Measurements from ENCODE around the gene FBXL16.
A peak's percentile ranks its signal among the peaks of the same experiment; 100 is the strongest.

The FBXL16 gene

DNA sequence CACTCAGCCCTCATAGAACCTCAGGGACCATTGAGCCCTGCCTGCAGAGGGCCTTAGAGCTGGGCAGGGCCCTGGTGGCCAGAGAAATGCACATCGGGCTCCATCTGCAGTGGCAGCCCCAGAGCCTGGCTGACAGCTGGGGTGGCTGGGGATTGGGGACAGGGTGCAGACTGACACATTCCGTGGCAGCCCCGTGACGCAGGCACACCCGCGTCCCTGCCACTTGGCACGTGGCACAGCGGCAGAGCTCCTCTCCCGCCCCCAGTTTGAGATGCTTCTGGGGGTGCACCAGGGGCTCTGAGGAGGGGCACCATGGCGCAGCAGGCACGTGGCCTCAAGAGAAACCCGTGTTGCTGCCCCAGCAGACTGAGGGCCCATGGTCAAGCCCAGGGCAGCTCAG lies 2.2 kb downstream of the FBXL16 start:
- Histone ChIP-seq H4K20me1 (ENCODE audit: insufficient read depth, low read length) (no peaks in the 10 kb centered on the region), H3K27me3 (replicated peaks; ENCODE audit: insufficient read depth, low read length) (peaks cover 77% of the 10 kb centered on the region), H3K9me3 (replicated peaks; ENCODE audit: insufficient read depth, low read length) (no peaks in the 10 kb centered on the region), H3K4me2 (ENCODE audit: low read depth, low read length) (no peak overlapping the region), H3F3A (ENCODE audit: insufficient read depth, low read length) (no peaks in the 10 kb centered on the region), H3K27ac (ENCODE audit: low read length) (no peak overlapping the region), H3K4me1 (ENCODE audit: low read length) (no peaks in the 10 kb centered on the region), H3K36me3 (replicated peaks; ENCODE audit: insufficient read depth, low read length) (no peaks in the 10 kb centered on the region), H3K9me2 (replicated peaks; ENCODE audit: insufficient read depth, low read length) (no peaks in the 10 kb centered on the region), H3K4me3 (ENCODE audit: low read length) (no peak overlapping the region), H3K9ac (ENCODE audit: low read length) (no peak overlapping the region), H2AFZ (ENCODE audit: low read length) (no peak overlapping the region), H3K79me2 (ENCODE audit: low read length) (no peaks in the 10 kb centered on the region)
- DNase-seq, result no peak
- TF ChIP-seq CTCF (IDR thresholded peaks at IDR 0.05; ENCODE audit: low read length), result no peak

- no peaks in the 10 kb centered on the region for H3K79me2 ChIP-seq (ENCODE audit: low read length)
- H3K27ac ChIP-seq (ENCODE audit: low read length), result no peak overlapping the region
- no peaks in the 10 kb centered on the region for H3K4me1 ChIP-seq (ENCODE audit: low read length)
- no peaks in the 10 kb centered on the region for H3K36me3 ChIP-seq (replicated peaks; ENCODE audit: insufficient read depth, low read length)
- DNase-seq, result no peak
- H3K9me2 ChIP-seq (replicated peaks; ENCODE audit: insufficient read depth, low read length), result no peaks in the 10 kb centered on the region
- H3K27me3 ChIP-seq (replicated peaks; ENCODE audit: insufficient read depth, low read length), result peaks cover 82% of the 10 kb centered on the region
- H3K4me3 ChIP-seq (ENCODE audit: low read length), result no peak overlapping the region
- no peaks in the 10 kb centered on the region for H4K20me1 ChIP-seq (ENCODE audit: insufficient read depth, low read length)
- no peaks in the 10 kb centered on the region for H3F3A ChIP-seq (ENCODE audit: insufficient read depth, low read length)
- no peak overlapping the region for H3K9ac ChIP-seq (ENCODE audit: low read length)
- no peak for TF ChIP-seq CTCF (IDR thresholded peaks at IDR 0.05; ENCODE audit: low read length)
- TF ChIP-seq EZH2 (optimal IDR thresholded peaks at IDR 0.05; ENCODE audit: low read depth, low read length), result no peak
- TF ChIP-seq EZH2phosphoT487 (IDR thresholded peaks at IDR 0.05; ENCODE audit: low read length), result no peak
- H3K4me2 ChIP-seq (ENCODE audit: low read depth, low read length), result no peak overlapping the region
- H2AFZ ChIP-seq (ENCODE audit: low read length), result no peak overlapping the region
- no peaks in the 10 kb centered on the region for H3K9me3 ChIP-seq (replicated peaks; ENCODE audit: insufficient read depth, low read length)
These were observed 3.3 kb downstream of the FBXL16 start for GRCh38 chr16:702341-702740.

- Histone ChIP-seq H3K9ac (ENCODE audit: low read length) (no peak overlapping the region), H3K27me3 (replicated peaks; ENCODE audit: insufficient read depth, low read length) (peaks cover 77% of the 10 kb centered on the region), H3K27ac (ENCODE audit: low read length) (no peak overlapping the region), H3K4me2 (ENCODE audit: low read depth, low read length) (no peak overlapping the region), H3K79me2 (ENCODE audit: low read length) (no peaks in the 10 kb centered on the region), H2AFZ (ENCODE audit: low read length) (no peak overlapping the region), H4K20me1 (ENCODE audit: insufficient read depth, low read length) (no peaks in the 10 kb centered on the region), H3K36me3 (replicated peaks; ENCODE audit: insufficient read depth, low read length) (no peaks in the 10 kb centered on the region), H3K9me3 (replicated peaks; ENCODE audit: insufficient read depth, low read length) (no peaks in the 10 kb centered on the region), H3K9me2 (replicated peaks; ENCODE audit: insufficient read depth, low read length) (no peaks in the 10 kb centered on the region), H3K4me3 (ENCODE audit: low read length) (no peak overlapping the region), H3K4me1 (ENCODE audit: low read length) (no peaks in the 10 kb centered on the region), H3F3A (ENCODE audit: insufficient read depth, low read length) (no peaks in the 10 kb centered on the region)
- no peak for TF ChIP-seq EZH2phosphoT487 (IDR thresholded peaks at IDR 0.05; ENCODE audit: low read length)
- TF ChIP-seq EZH2 (optimal IDR thresholded peaks at IDR 0.05; ENCODE audit: low read depth, low read length), result peak; percentile 56
- no peak for DNase-seq
These were observed 4.7 kb downstream of the FBXL16 start for GRCh38 chr16:700684-701584.
